Epithelial cell of proximal tubule (primary cell): ENCODE data around the gene TFG. TPM values are rescaled to one million over a fixed set of nuclear protein-coding genes. Genes with fewer than 3 reads are reported as not detected.

Experiments
- DNase-seq: peaks from one replicate; pipeline ENCODE4 v3.0.0-alpha.2; 2011; ENCODE audit warnings: low read depth
- H3K4me3 ChIP-seq: 2 replicates; pipeline ENCODE4 v1.5.1; 2011; ENCODE audit warnings: low read depth, mild to moderate bottlenecking, low read length
- CTCF ChIP-seq: conservative IDR thresholded peaks from 2 replicates; pipeline ENCODE4 v1.5.1; 2012; ENCODE audit warnings: low read depth, mild to moderate bottlenecking, low read length
- total RNA-seq: library from RNA; depleted of rRNA; stranded (reverse); fragments of >200 nt; gene quantifications from 2 replicates; pipeline ENCODE4 v1.2.3, GENCODE V29; 2015

Gene TFG
- total RNA-seq, 1 donor from 2014 or later = 125 TPM

GRCh38 chr3:100720426-100720825 lies 11.1 kb downstream of the TFG start:
- no peak overlapping the region for H3K4me3 ChIP-seq
- no peak for DNase-seq
- no peak for TF ChIP-seq CTCF

- no peak for DNase-seq
- no peak overlapping the region for H3K4me3 ChIP-seq
- no peak for TF ChIP-seq CTCF
Observed at GRCh38 chr3:100725935-100726513, 16.7 kb downstream of the TFG start.

GRCh38 chr3:100726706-100727105 lies 17.4 kb downstream of the TFG start:
- DNase-seq = no peak
- no peak for TF ChIP-seq CTCF
- no peak overlapping the region for H3K4me3 ChIP-seq

DNA sequence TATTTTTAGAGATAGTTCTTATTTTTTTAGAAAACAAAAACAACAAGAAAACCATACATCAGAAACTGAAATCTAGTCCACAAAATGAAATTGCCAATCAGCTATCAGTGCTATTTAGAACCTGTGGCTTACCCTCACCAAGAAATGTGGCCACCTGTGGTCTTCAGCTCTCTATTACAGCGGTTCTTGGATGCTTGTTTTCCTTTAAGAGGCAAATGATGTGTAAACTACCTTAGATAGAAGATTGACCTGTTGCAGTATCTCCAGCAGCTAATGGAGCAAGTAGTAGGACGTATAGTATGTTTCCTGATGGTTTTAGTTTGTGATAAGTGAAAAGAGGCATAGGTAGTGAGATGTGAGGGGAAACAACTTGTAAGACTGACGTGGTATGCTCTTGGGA lies 21.2 kb downstream of the TFG start:
- no peak overlapping the region for H3K4me3 ChIP-seq
- TF ChIP-seq CTCF = no peak
- no peak for DNase-seq

GRCh38 chr3:100732435-100732834 lies 23.1 kb downstream of the TFG start:
- DNase-seq = no peak
- no peak overlapping the region for H3K4me3 ChIP-seq
- TF ChIP-seq CTCF = no peak

GRCh38 chr3:100737334-100737733 lies 28.0 kb downstream of the TFG start:
- no peak for DNase-seq
- no peak overlapping the region for H3K4me3 ChIP-seq
- TF ChIP-seq CTCF = peak; percentile 64

DNA sequence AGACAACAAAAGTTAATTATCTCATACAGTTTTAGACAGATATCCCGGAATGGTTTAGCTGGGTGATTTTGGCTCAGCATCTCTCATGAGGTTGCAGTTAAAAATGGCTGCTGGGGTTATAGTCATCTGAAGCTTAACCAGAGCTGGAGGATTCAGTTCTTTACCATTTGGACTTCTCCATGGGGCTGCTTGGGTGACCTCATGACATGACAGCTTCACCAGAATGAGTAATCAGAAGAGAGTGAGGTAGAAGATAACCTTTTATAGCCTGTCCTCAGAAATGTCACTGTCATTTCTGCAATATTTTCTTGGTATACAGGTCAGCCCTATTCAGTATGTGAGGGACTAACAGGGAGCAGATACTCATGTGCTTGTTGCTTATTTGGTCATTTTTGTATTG lies 30.9 kb downstream of the TFG start:
- TF ChIP-seq CTCF = no peak
- no peak overlapping the region for H3K4me3 ChIP-seq
- DNase-seq = no peak
